Measurements from ENCODE around the gene RCN2. TPM values are rescaled to one million over a fixed set of nuclear protein-coding genes. Genes with fewer than 3 reads are reported as not detected.

RCN2 gene
- total and polyA plus RNA-seq, 8 donors: 42.3 to 215 (median 184) TPM

- no peak for ATAC-seq
- peak overlapping the region in 1 of 2 donors; percentile 94 for H3K27ac ChIP-seq
- H3K9me3 ChIP-seq: no peaks in the 10 kb centered on the region
- DNase-seq: no peak
- intact Hi-C loops (cut with DNase I): no loop called here
- TF ChIP-seq, protein P1, sequence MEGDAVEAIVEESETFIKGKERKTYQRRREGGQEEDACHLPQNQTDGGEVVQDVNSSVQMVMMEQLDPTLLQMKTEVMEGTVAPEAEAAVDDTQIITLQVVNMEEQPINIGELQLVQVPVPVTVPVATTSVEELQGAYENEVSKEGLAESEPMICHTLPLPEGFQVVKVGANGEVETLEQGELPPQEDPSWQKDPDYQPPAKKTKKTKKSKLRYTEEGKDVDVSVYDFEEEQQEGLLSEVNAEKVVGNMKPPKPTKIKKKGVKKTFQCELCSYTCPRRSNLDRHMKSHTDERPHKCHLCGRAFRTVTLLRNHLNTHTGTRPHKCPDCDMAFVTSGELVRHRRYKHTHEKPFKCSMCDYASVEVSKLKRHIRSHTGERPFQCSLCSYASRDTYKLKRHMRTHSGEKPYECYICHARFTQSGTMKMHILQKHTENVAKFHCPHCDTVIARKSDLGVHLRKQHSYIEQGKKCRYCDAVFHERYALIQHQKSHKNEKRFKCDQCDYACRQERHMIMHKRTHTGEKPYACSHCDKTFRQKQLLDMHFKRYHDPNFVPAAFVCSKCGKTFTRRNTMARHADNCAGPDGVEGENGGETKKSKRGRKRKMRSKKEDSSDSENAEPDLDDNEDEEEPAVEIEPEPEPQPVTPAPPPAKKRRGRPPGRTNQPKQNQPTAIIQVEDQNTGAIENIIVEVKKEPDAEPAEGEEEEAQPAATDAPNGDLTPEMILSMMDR (IDR thresholded peaks at IDR 0.05): no peak
- H3K36me3 ChIP-seq: peaks cover 0 to 4% of the 10 kb centered on the region in 2 donors
- H3K4me1 ChIP-seq: peaks cover 5 to 87% of the 10 kb centered on the region in 2 donors
- H3K4me3 ChIP-seq: no peak overlapping the region
- no peaks in the 10 kb centered on the region for H3K27me3 ChIP-seq
Measured at GRCh38 chr15:76998663-76999285, 67.2 kb downstream of the RCN2 start.

GRCh38 chr15:76999996-77000395, 68.4 kb downstream of the RCN2 start:
- no peak for ATAC-seq
- Histone ChIP-seq H3K4me1 (peaks cover 5 to 85% of the 10 kb centered on the region in 2 donors), H3K36me3 (peaks cover 0 to 4% of the 10 kb centered on the region in 2 donors), H3K27me3 (no peaks in the 10 kb centered on the region), H3K4me3 (no peak overlapping the region), H3K27ac (peak overlapping the region in 1 of 2 donors; percentile 51), H3K9me3 (no peaks in the 10 kb centered on the region)
- no peak for DNase-seq
- TF ChIP-seq, protein P1 (IDR thresholded peaks at IDR 0.05): no peak
- intact Hi-C loops (cut with DNase I): no loop called here

DNA sequence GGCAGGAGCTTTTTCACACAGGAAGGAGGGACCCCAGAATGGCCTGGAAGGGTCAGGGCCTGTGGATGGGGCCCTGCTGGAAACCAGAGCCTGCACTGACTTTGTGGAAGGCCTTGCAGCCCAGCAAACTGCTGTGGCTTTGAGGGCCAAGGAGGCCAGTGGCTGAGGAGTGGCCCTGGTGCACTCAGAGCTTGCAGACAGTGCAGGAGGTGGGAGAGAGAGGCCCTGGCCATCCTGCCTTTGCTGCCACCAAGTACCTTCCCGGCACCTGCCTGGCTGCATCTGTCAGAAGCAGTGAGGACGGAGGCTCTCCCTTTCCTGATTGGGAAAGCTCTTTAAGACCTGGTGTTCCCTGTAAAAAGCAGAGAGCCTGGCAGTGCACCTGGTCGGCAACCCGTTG, 69.8 kb downstream of the RCN2 start:
- peaks cover 0 to 4% of the 10 kb centered on the region in 2 donors for H3K36me3 ChIP-seq
- no peaks in the 10 kb centered on the region for H3K9me3 ChIP-seq
- intact Hi-C loops (cut with DNase I): no loop called here
- no peaks in the 10 kb centered on the region for H3K27me3 ChIP-seq
- TF ChIP-seq, protein P1 (IDR thresholded peaks at IDR 0.05): no peak
- H3K4me1 ChIP-seq: peaks cover 5 to 79% of the 10 kb centered on the region in 2 donors
- DNase-seq (no peak), ATAC-seq (no peak)
- peak overlapping the region in 1 of 2 donors; percentile 92 for H3K27ac ChIP-seq
- no peak overlapping the region for H3K4me3 ChIP-seq

GRCh38 chr15:77001966-77002365, 70.4 kb downstream of the RCN2 start:
- DNase-seq: peak in 1 of 4 donors; percentile 19
- Histone ChIP-seq H3K9me3 (no peaks in the 10 kb centered on the region), H3K27ac (peak overlapping the region in 1 of 2 donors; percentile 92), H3K4me3 (no peak overlapping the region), H3K4me1 (peaks cover 5 to 72% of the 10 kb centered on the region in 2 donors), H3K36me3 (peaks cover 0 to 4% of the 10 kb centered on the region in 2 donors), H3K27me3 (no peaks in the 10 kb centered on the region)
- TF ChIP-seq, protein P1 (IDR thresholded peaks at IDR 0.05): no peak
- intact Hi-C loops (cut with DNase I): no loop called here
- no peak for ATAC-seq

- no peak for DNase-seq
- no peaks in the 10 kb centered on the region for H3K9me3 ChIP-seq
- peaks cover 5 to 68% of the 10 kb centered on the region in 2 donors for H3K4me1 ChIP-seq
- intact Hi-C loops (cut with DNase I): no loop called here
- H3K4me3 ChIP-seq: no peak overlapping the region
- ATAC-seq: no peak
- H3K27ac ChIP-seq: peak overlapping the region; percentile 39 to 92
- TF ChIP-seq, protein P1 (IDR thresholded peaks at IDR 0.05): no peak
- H3K27me3 ChIP-seq: no peaks in the 10 kb centered on the region
- peaks cover 0 to 4% of the 10 kb centered on the region in 2 donors for H3K36me3 ChIP-seq
Measured at GRCh38 chr15:77002436-77002835, 70.9 kb downstream of the RCN2 start.

Measured in left lung (tissue), 10 donors.